ENCODE results near the gene GABPA. TPM values are rescaled to one million over a fixed set of nuclear protein-coding genes. Genes with fewer than 3 reads are reported as not detected.

GABPA gene
- polyA plus RNA-seq, 1 of the 3 experiments (the other 2 are of a cell fraction): 6.2 TPM

DNA sequence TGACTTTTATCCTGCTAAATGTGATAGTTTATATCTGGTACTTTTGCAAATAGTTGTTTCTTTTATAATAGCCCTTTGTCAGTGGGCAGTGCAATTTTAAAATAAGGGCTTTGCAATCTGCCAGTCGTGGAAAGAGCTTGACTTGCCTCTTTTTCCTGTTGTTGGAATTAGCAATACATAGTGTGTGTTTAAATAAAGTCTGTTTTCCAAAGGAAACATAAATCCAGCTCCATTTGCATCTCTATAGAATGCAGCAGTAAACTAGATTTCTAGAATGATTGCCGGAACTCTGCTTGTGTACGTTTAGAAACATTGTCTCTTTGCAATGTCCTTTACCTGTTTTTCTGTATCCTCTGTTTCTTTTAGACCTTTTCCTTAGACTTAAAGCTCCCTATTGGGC is 33.1 kb downstream of the GABPA start:
- Histone ChIP-seq H3K4me3 (ENCODE audit: low read depth in 2 of 2, low read length in 1 of 2) (no peak overlapping the region), H3K27ac (ENCODE audit: low read depth in 2 of 2, low read length in 1 of 2) (no peak overlapping the region), H3K9me3 (no peaks in the 10 kb centered on the region), H3K4me1 (ENCODE audit: control insufficient read depth in 1 of 2, insufficient read depth in 2 of 2, low read depth in 1 of 2, low read length in 1 of 2) (peaks cover 0 to 4% of the 10 kb centered on the region in 2 experiments; a peak in 1 of 4 replicates), H3K4me2 (no peak overlapping the region), H3K79me2 (ENCODE audit: insufficient read depth) (no peaks in the 10 kb centered on the region), H3K27me3 (ENCODE audit: insufficient read depth) (no peaks in the 10 kb centered on the region), H3K9ac (no peak overlapping the region), H3F3A (replicated peaks; ENCODE audit: insufficient read depth) (peaks cover 7% of the 10 kb centered on the region), H2AFZ (ENCODE audit: low read depth) (no peak overlapping the region), H3K36me3 (replicated peaks in 1 of 2; ENCODE audit: control insufficient read depth in 1 of 2, insufficient read depth in 2 of 2, low read length in 1 of 2) (peaks cover 28 to 55% of the 10 kb centered on the region in 2 experiments), H3K9me2 (no peaks in the 10 kb centered on the region), H4K20me1 (ENCODE audit: insufficient read depth) (no peaks in the 10 kb centered on the region)
- TF ChIP-seq EP300 (IDR thresholded peaks at IDR 0.05; ENCODE audit: borderline replicate concordance in 1 of 2, low read depth in 1 of 2, low read length in 1 of 2) (no peak), RCOR1 (IDR thresholded peaks at IDR 0.05; ENCODE audit: low read length) (no peak)
- TF ChIP-seq, protein P1, sequence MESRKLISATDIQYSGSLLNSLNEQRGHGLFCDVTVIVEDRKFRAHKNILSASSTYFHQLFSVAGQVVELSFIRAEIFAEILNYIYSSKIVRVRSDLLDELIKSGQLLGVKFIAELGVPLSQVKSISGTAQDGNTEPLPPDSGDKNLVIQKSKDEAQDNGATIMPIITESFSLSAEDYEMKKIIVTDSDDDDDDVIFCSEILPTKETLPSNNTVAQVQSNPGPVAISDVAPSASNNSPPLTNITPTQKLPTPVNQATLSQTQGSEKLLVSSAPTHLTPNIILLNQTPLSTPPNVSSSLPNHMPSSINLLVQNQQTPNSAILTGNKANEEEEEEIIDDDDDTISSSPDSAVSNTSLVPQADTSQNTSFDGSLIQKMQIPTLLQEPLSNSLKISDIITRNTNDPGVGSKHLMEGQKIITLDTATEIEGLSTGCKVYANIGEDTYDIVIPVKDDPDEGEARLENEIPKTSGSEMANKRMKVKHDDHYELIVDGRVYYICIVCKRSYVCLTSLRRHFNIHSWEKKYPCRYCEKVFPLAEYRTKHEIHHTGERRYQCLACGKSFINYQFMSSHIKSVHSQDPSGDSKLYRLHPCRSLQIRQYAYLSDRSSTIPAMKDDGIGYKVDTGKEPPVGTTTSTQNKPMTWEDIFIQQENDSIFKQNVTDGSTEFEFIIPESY (IDR thresholded peaks at IDR 0.05; ENCODE audit: borderline replicate concordance, low read depth): no peak
- TF ChIP-seq, protein P2, sequence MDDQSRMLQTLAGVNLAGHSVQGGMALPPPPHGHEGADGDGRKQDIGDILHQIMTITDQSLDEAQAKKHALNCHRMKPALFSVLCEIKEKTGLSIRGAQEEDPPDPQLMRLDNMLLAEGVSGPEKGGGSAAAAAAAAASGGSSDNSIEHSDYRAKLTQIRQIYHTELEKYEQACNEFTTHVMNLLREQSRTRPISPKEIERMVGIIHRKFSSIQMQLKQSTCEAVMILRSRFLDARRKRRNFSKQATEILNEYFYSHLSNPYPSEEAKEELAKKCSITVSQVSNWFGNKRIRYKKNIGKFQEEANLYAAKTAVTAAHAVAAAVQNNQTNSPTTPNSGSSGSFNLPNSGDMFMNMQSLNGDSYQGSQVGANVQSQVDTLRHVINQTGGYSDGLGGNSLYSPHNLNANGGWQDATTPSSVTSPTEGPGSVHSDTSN (IDR thresholded peaks at IDR 0.05): no peak
- CTCF ChIA-PET: interaction anchor here (0.9 kb wide), 1 partner anchor 8 kb away, joined by 3 read pairs; no protein-coding TSS in a partner anchor
- no peak for DNase-seq
- POLR2A ChIA-PET: no interaction called here
- 92% methylated on average over 3 of the region's 3 CpGs for WGBS (ENCODE audit: low lambda C conversion rate)

GRCh38 chr21:25772686-25773085 is 37.9 kb downstream of the GABPA start:
- Histone ChIP-seq H2AFZ (ENCODE audit: low read depth) (no peak overlapping the region), H3K9me2 (no peaks in the 10 kb centered on the region), H3K9me3 (no peaks in the 10 kb centered on the region), H3K9ac (no peak overlapping the region), H3K27ac (ENCODE audit: low read depth in 2 of 2, low read length in 1 of 2) (no peak overlapping the region), H3K79me2 (ENCODE audit: insufficient read depth) (no peaks in the 10 kb centered on the region), H4K20me1 (ENCODE audit: insufficient read depth) (no peaks in the 10 kb centered on the region), H3K36me3 (replicated peaks in 1 of 2; ENCODE audit: control insufficient read depth in 1 of 2, insufficient read depth in 2 of 2, low read length in 1 of 2) (peaks cover 0 to 8% of the 10 kb centered on the region in 2 experiments), H3K4me3 (ENCODE audit: low read depth in 2 of 2, low read length in 1 of 2) (no peak overlapping the region), H3K27me3 (ENCODE audit: insufficient read depth) (no peaks in the 10 kb centered on the region), H3F3A (replicated peaks; ENCODE audit: insufficient read depth) (peaks cover 7% of the 10 kb centered on the region), H3K4me1 (ENCODE audit: control insufficient read depth in 1 of 2, insufficient read depth in 2 of 2, low read depth in 1 of 2, low read length in 1 of 2) (no peaks in the 10 kb centered on the region), H3K4me2 (no peak overlapping the region)
- TF ChIP-seq, protein P2 (IDR thresholded peaks at IDR 0.05): 0 out of 2 replicates have a peak, but pooled peaks have one; percentile 29
- TF ChIP-seq, protein P3, sequence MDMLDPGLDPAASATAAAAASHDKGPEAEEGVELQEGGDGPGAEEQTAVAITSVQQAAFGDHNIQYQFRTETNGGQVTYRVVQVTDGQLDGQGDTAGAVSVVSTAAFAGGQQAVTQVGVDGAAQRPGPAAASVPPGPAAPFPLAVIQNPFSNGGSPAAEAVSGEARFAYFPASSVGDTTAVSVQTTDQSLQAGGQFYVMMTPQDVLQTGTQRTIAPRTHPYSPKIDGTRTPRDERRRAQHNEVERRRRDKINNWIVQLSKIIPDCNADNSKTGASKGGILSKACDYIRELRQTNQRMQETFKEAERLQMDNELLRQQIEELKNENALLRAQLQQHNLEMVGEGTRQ (IDR thresholded peaks at IDR 0.05; ENCODE audit: borderline replicate concordance, low read depth, low read length): no peak
- ChIA-PET POLR2A (no interaction called here), CTCF (no interaction called here)
- DNase-seq: no peak
- 41% methylated on average over 2 of the region's 2 CpGs for WGBS (ENCODE audit: low lambda C conversion rate)

All from SK-N-SH (cell line).